B cell (primary cell): ENCODE data around the gene ABCB7. TPM values are rescaled to one million over a fixed set of nuclear protein-coding genes. Genes with fewer than 3 reads are reported as not detected.
A peak's percentile ranks its signal among the peaks of the same experiment; 100 is the strongest.

Experiments
- ATAC-seq: fragments of 200-7000 bp; cut with Tn5 transposase; one replicate; pipeline ENCODE4 v1.10.0; 2021; ENCODE audit warnings: low read depth, mild to moderate bottlenecking, moderate number of reproducible peaks, moderate library complexity
- CTCF ChIA-PET: fragments of 350-600 bp; sonication (Branson Sonifier 250); formaldehyde crosslinking; loops from one replicate; lab custom pipeline; 2021; ENCODE audit warnings: antibody characterized with exemption, inconsistent platforms; lab: Charles Lee
- POLR2A ChIA-PET: fragments of 350-600 bp; sonication (Branson Sonifier 250); formaldehyde crosslinking; loops from one replicate; lab custom pipeline; 2021; ENCODE audit warnings: antibody characterized with exemption; lab: Charles Lee
- DNase-seq: peaks from one replicate; pipeline ENCODE4 v3.0.0; 2013
- H2AFZ ChIP-seq: 2 replicates; pipeline ENCODE4 v1.6.1; 2012; ENCODE audit warnings: mild to moderate bottlenecking, low read depth, low read length; ENCODE audit not compliant: insufficient read depth, poor library complexity, severe bottlenecking
- H3K27ac ChIP-seq, 2 donors: 1 replicate in 1 of 2; 2 replicates in 1 of 2; pipeline ENCODE4 v1.5.1; 2012 to 2013; ENCODE audit warnings: low read length in 2 of 2, mild to moderate bottlenecking in 2 of 2, moderate library complexity in 1 of 2
- H3K27me3 ChIP-seq, 4 experiments: fragments of 200-600 bp in 1 of 4; sonication (generic) in 1 of 4; replicated peaks in 1 of 4; 1 replicate in 2 of 4; 2 replicates in 2 of 4; pipeline versions ENCODE4 v1.6.1 to v1.7.0; 2013 to 2016; ENCODE audit warnings: low read length in 3 of 4, mild to moderate bottlenecking in 2 of 4, mixed read lengths in 1 of 4, moderate library complexity in 1 of 4; ENCODE audit not compliant: insufficient read depth in 4 of 4, control insufficient read depth in 3 of 4; ENCODE audit errors: control extremely low read depth in 1 of 4
- H3K36me3 ChIP-seq, 2 experiments: replicated peaks in 1 of 2; 1 replicate in 1 of 2; 2 replicates in 1 of 2; pipeline versions ENCODE4 v1.6.1 to v1.7.1; 2013; ENCODE audit warnings: low read length in 1 of 2; ENCODE audit not compliant: insufficient read depth in 2 of 2, control insufficient read depth in 1 of 2; ENCODE audit errors: control extremely low read depth in 1 of 2, extremely low read depth in 1 of 2
- H3K4me1 ChIP-seq, 2 donors: fragments of 200-600 bp in 1 of 2; sonication (generic) in 1 of 2; 1 replicate in 1 of 2; 2 replicates in 1 of 2; pipeline versions ENCODE4 v1.5.1 to v1.6.1; 2013 to 2017; ENCODE audit warnings: low read length in 2 of 2; ENCODE audit not compliant: control insufficient read depth in 2 of 2, insufficient read depth in 2 of 2
- H3K4me2 ChIP-seq: replicated peaks from 2 replicates; pipeline ENCODE3; 2012; ENCODE audit warnings: mild to moderate bottlenecking, low read depth, low read length; ENCODE audit not compliant: poor library complexity, severe bottlenecking
- H3K4me3 ChIP-seq, 5 experiments: fragments of 200-600 bp in 1 of 5; sonication (generic) in 1 of 5; 1 replicate in 3 of 5; 2 replicates in 2 of 5; pipeline versions ENCODE4 v1.5.1 to v1.7.0; 2011 to 2016; ENCODE audit warnings: low read length in 4 of 5, mild to moderate bottlenecking in 4 of 5, low read depth in 2 of 5, control low read depth in 1 of 5, moderate library complexity in 1 of 5; ENCODE audit not compliant: insufficient read depth in 1 of 5; ENCODE audit errors: control extremely low read depth in 1 of 5, extremely low read depth in 1 of 5
- H3K79me2 ChIP-seq: fragments of 200-600 bp; sonication (generic); one replicate; pipeline ENCODE4 v1.6.0; 2016; ENCODE audit warnings: low read length; ENCODE audit not compliant: control insufficient read depth, insufficient read depth
- H3K9ac ChIP-seq: fragments of 200-600 bp; sonication (generic); 2 replicates; pipeline ENCODE4 v1.6.1; 2017; ENCODE audit warnings: mild to moderate bottlenecking, low read length, moderate library complexity
- H3K9me3 ChIP-seq, 3 donors: one replicate each; pipeline versions ENCODE4 v1.6.1 to v1.7.1; 2013; ENCODE audit warnings: low read length in 2 of 3; ENCODE audit not compliant: control insufficient read depth in 2 of 3, insufficient read depth in 1 of 3; ENCODE audit errors: control extremely low read depth in 1 of 3
- H4K20me1 ChIP-seq: 2 replicates; pipeline ENCODE4 v1.6.0; 2012; ENCODE audit warnings: mild to moderate bottlenecking, low read length; ENCODE audit not compliant: insufficient read depth, control insufficient read depth, poor library complexity, severe bottlenecking
- H3K27ac Mint-ChIP-seq: one replicate; pipeline ENCODE4 v1.8.0; 2021; ENCODE audit warnings: mixed read lengths
- H3K27me3 Mint-ChIP-seq: one replicate; pipeline ENCODE4 v1.8.0; 2021; ENCODE audit warnings: mixed read lengths
- H3K4me1 Mint-ChIP-seq: one replicate; pipeline ENCODE4 v1.8.0; 2021; ENCODE audit warnings: mixed read lengths
- H3K4me3 Mint-ChIP-seq: one replicate; pipeline ENCODE4 v1.8.0; 2021; ENCODE audit warnings: mixed read lengths
- H3K9me3 Mint-ChIP-seq: one replicate; pipeline ENCODE4 v1.8.0; 2022; ENCODE audit warnings: mixed read lengths; ENCODE audit not compliant: insufficient read depth
- CTCF ChIP-seq: fragments of 200-600 bp; IDR thresholded peaks from one replicate; pipeline ENCODE4 v1.8.0; 2022; ENCODE audit warnings: antibody characterized with exemption, mild to moderate bottlenecking
- EZH2 ChIP-seq: IDR thresholded peaks from 2 replicates; pipeline ENCODE4 v1.6.1; 2012; ENCODE audit warnings: borderline replicate concordance, low read depth, mild to moderate bottlenecking, moderate library complexity, low read length; ENCODE audit not compliant: insufficient read depth, poor library complexity, severe bottlenecking
- WGBS: methylation state at CpG from one replicate; pipeline ENCODE4 v1.1.5; 2013; ENCODE audit warnings: missing lambda C conversion rate; ENCODE audit not compliant: insufficient coverage; 5-methylcytosine and 5-hydroxymethylcytosine counted together
- intact Hi-C: fragments of 100-400 bp; cut with micrococcal nuclease; formaldehyde crosslinking; loops from one replicate; pipeline ENCODE4 v1.10.0; 2022
- polyA plus RNA-seq: library from polyadenylated mRNA; depleted of rRNA; stranded (reverse); fragments of >200 nt; gene quantifications from 2 replicates; pipeline ENCODE4 v1.2.3, GENCODE V29; 2012
- total RNA-seq, 2 donors: library from RNA; stranded (reverse); fragments of 120-200 nt in 1 of 2; gene quantifications; 1 replicate in 1 of 2; 2 replicates in 1 of 2; pipeline versions ENCODE4 v1.2.3 to v1.2.4, GENCODE V29; 2013 to 2022

ABCB7 gene
- total and polyA plus RNA-seq, 2 donors (not counting 1 experiment from before 2014, with no cell fraction given): 17.8 to 34.7 TPM

- Histone ChIP-seq H3K4me1 (peaks cover 0 to 3% of the 10 kb centered on the region in 2 donors), H2AFZ (no peak overlapping the region), H4K20me1 (no peaks in the 10 kb centered on the region), H3K9ac (no peak overlapping the region), H3K27me3 (no peaks in the 10 kb centered on the region), H3K4me2 (no peak overlapping the region), H3K9me3 (no peaks in the 10 kb centered on the region), H3K4me3 (no peak overlapping the region), H3K27ac (no peak overlapping the region), H3K36me3 (peaks cover 0 to 2% of the 10 kb centered on the region in 2 experiments), H3K79me2 (no peaks in the 10 kb centered on the region)
- Mint-ChIP-seq H3K27ac (peak overlapping the region; percentile 16), H3K4me1 (peaks cover 12% of the 10 kb centered on the region), H3K27me3 (no peaks in the 10 kb centered on the region), H3K9me3 (no peaks in the 10 kb centered on the region), H3K4me3 (no peak overlapping the region)
- intact Hi-C loops: no loop called here
- ATAC-seq: no peak
- no CpG with 5 or more reads among the region's 1 CpG for WGBS
- DNase-seq: no peak
- ChIA-PET POLR2A (no interaction called here), CTCF (no interaction called here)
- TF ChIP-seq EZH2 (no peak), CTCF (no peak)
Observed at GRCh38 chrX:75096331-75096730, 59.8 kb downstream of the ABCB7 start.

- Histone ChIP-seq H3K4me3 (no peak overlapping the region), H3K4me2 (no peak overlapping the region), H2AFZ (no peak overlapping the region), H4K20me1 (no peaks in the 10 kb centered on the region), H3K27ac (no peak overlapping the region), H3K27me3 (no peaks in the 10 kb centered on the region), H3K36me3 (no peaks in the 10 kb centered on the region), H3K4me1 (peaks cover 4 to 5% of the 10 kb centered on the region in 2 donors), H3K79me2 (peaks cover 3% of the 10 kb centered on the region), H3K9me3 (no peaks in the 10 kb centered on the region), H3K9ac (no peak overlapping the region)
- peaks cover 27% of the 10 kb centered on the region for H3K4me1 Mint-ChIP-seq
- H3K4me3 Mint-ChIP-seq: no peak overlapping the region
- WGBS: no CpG with 5 or more reads among the region's 2 CpGs
- ATAC-seq (no peak), DNase-seq (no peak)
- ChIA-PET CTCF (no interaction called here), POLR2A (no interaction called here)
- peaks cover 3% of the 10 kb centered on the region for H3K9me3 Mint-ChIP-seq
- no peaks in the 10 kb centered on the region for H3K27me3 Mint-ChIP-seq
- TF ChIP-seq EZH2 (no peak), CTCF (no peak)
- intact Hi-C loops: no loop called here
- H3K27ac Mint-ChIP-seq: no peak overlapping the region
Observed at GRCh38 chrX:75086731-75087195, 69.3 kb downstream of the ABCB7 start.
